ENCODE data around the gene ADARB1.

The ADARB1 gene

GRCh38 chr21:45200581-45201296 is 126.4 kb downstream of the ADARB1 start:
- TF ChIP-seq EZH2 (IDR thresholded peaks at IDR 0.05; ENCODE audit: borderline replicate concordance, low read depth, low read length, severe bottlenecking), result no peak
- no peak for TF ChIP-seq CTCF (IDR thresholded peaks at IDR 0.05; ENCODE audit: borderline replicate concordance, extremely low read depth, low read length, poor library complexity, severe bottlenecking)
- no peak for ATAC-seq (ENCODE audit: insufficient read depth, low read depth)
- no peaks in the 10 kb centered on the region for H3K79me2 ChIP-seq (ENCODE audit: insufficient read depth, low read length)
- peaks cover 25% of the 10 kb centered on the region for H3K36me3 ChIP-seq (ENCODE audit: insufficient read depth, low read length)
- H3K9me3 ChIP-seq (ENCODE audit: insufficient read depth, low read length, severe bottlenecking), result no peaks in the 10 kb centered on the region
- H3K27me3 ChIP-seq (ENCODE audit: insufficient read depth, low read length, poor library complexity), result no peaks in the 10 kb centered on the region
- no peak for DNase-seq
- H3K9ac ChIP-seq (ENCODE audit: low read depth, low read length), result no peak overlapping the region
- no peak overlapping the region for H2AFZ ChIP-seq (ENCODE audit: low read depth, low read length)
- no peaks in the 10 kb centered on the region for H3K4me1 ChIP-seq (ENCODE audit: insufficient read depth, low read length)
- no peaks in the 10 kb centered on the region; the same call in 1 of the 2 replicates for H4K20me1 ChIP-seq (ENCODE audit: insufficient read depth, low read length)
- H3K4me2 ChIP-seq (ENCODE audit: insufficient read depth, low read length), result no peak overlapping the region
- no peak overlapping the region for H3K27ac ChIP-seq (ENCODE audit: low read length)
- no peak overlapping the region for H3K4me3 ChIP-seq (ENCODE audit: low read depth in 1 of 2, low read length in 2 of 2)

- Histone ChIP-seq H4K20me1 (ENCODE audit: insufficient read depth, low read length) (no peaks in the 10 kb centered on the region; the same call in 1 of the 2 replicates), H3K4me1 (ENCODE audit: insufficient read depth, low read length) (no peaks in the 10 kb centered on the region), H3K27me3 (ENCODE audit: insufficient read depth, low read length, poor library complexity) (no peaks in the 10 kb centered on the region), H3K9me3 (ENCODE audit: insufficient read depth, low read length, severe bottlenecking) (no peaks in the 10 kb centered on the region), H3K27ac (ENCODE audit: low read length) (no peak overlapping the region), H3K9ac (ENCODE audit: low read depth, low read length) (no peak overlapping the region), H3K36me3 (ENCODE audit: insufficient read depth, low read length) (peaks cover 32% of the 10 kb centered on the region), H2AFZ (ENCODE audit: low read depth, low read length) (no peak overlapping the region), H3K79me2 (ENCODE audit: insufficient read depth, low read length) (no peaks in the 10 kb centered on the region), H3K4me2 (ENCODE audit: insufficient read depth, low read length) (no peak overlapping the region), H3K4me3 (ENCODE audit: low read depth in 1 of 2, low read length in 2 of 2) (no peak overlapping the region)
- no peak for ATAC-seq (ENCODE audit: insufficient read depth, low read depth)
- DNase-seq, result no peak
- no peak for TF ChIP-seq CTCF (IDR thresholded peaks at IDR 0.05; ENCODE audit: borderline replicate concordance, extremely low read depth, low read length, poor library complexity, severe bottlenecking)
- no peak for TF ChIP-seq EZH2 (IDR thresholded peaks at IDR 0.05; ENCODE audit: borderline replicate concordance, low read depth, low read length, severe bottlenecking)
These were observed 128.0 kb downstream of the ADARB1 start for GRCh38 chr21:45202344-45202743.

- Histone ChIP-seq H3K9ac (ENCODE audit: low read depth, low read length) (no peak overlapping the region), H3K27me3 (ENCODE audit: insufficient read depth, low read length, poor library complexity) (no peaks in the 10 kb centered on the region), H3K36me3 (ENCODE audit: insufficient read depth, low read length) (peaks cover 35% of the 10 kb centered on the region), H3K4me1 (ENCODE audit: insufficient read depth, low read length) (no peaks in the 10 kb centered on the region), H3K9me3 (ENCODE audit: insufficient read depth, low read length, severe bottlenecking) (no peaks in the 10 kb centered on the region), H3K4me3 (ENCODE audit: low read depth in 1 of 2, low read length in 2 of 2) (no peak overlapping the region), H2AFZ (ENCODE audit: low read depth, low read length) (no peak overlapping the region), H3K4me2 (ENCODE audit: insufficient read depth, low read length) (no peak overlapping the region), H3K79me2 (ENCODE audit: insufficient read depth, low read length) (no peaks in the 10 kb centered on the region), H3K27ac (ENCODE audit: low read length) (no peak overlapping the region), H4K20me1 (ENCODE audit: insufficient read depth, low read length) (no peaks in the 10 kb centered on the region; the same call in 1 of the 2 replicates)
- TF ChIP-seq CTCF (IDR thresholded peaks at IDR 0.05; ENCODE audit: borderline replicate concordance, extremely low read depth, low read length, poor library complexity, severe bottlenecking) (no peak), EZH2 (IDR thresholded peaks at IDR 0.05; ENCODE audit: borderline replicate concordance, low read depth, low read length, severe bottlenecking) (no peak)
- ATAC-seq (ENCODE audit: insufficient read depth, low read depth) (no peak), DNase-seq (no peak)
These were observed 128.5 kb downstream of the ADARB1 start for GRCh38 chr21:45202889-45203288.
